Mononuclear cell (primary cell): ENCODE data around the gene GTF2H2C. TPM values are rescaled to one million over a fixed set of nuclear protein-coding genes. Genes with fewer than 3 reads are reported as not detected.
"Not testable (repeated sequence)": the region's sequence is repeated elsewhere in the genome, so short reads cannot be mapped to it uniquely, and the experiment has no call there.

Experiments used
- H3K27me3 ChIP-seq: 2 replicates; pipeline ENCODE4 v1.6.0; 2011; ENCODE audit warnings: low read length, control low read depth; ENCODE audit not compliant: insufficient read depth
- H3K4me1 ChIP-seq: 2 replicates; pipeline ENCODE4 v1.5.1; 2011; ENCODE audit warnings: mild to moderate bottlenecking, low read length, control low read depth; ENCODE audit not compliant: insufficient read depth
- H3K4me3 ChIP-seq: 2 replicates; pipeline ENCODE4 v1.5.1; 2011; ENCODE audit warnings: mild to moderate bottlenecking, low read length, moderate library complexity
- H3K9me3 ChIP-seq: 2 replicates; pipeline ENCODE4 v1.5.1; 2011; ENCODE audit warnings: low read depth, mild to moderate bottlenecking, control low read depth, low read length
- total RNA-seq: library from RNA; depleted of rRNA; stranded (reverse); fragments of >200 nt; gene quantifications from one replicate; pipeline ENCODE4 v1.2.3, GENCODE V29; 2012

Gene GTF2H2C
- total RNA-seq: 15.3 TPM

DNA sequence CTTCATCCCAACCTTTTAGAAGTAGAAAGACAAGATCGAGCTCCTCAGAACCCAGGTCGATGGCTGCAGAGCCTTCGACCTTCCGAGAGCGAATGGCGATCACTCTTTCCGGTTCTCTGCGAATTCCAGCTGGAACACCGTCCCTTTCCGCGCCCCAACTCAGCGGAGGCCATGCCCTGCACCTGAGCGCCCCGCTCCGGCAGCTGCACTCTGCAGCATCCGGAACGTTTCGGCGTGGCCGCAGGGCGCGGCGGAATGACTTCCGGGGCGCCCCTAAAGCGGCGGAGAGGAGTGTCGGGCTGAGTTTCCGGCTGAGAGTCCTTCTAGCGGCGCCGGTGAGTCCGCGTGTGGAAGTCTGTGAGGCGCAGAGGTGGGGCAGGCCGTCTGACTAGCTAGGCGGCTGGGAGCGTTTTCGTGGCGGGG lies at the start of gene GTF2H2C:
TSS of gene GTF2H2C (plus strand) at position 284 of the 423 bp plus-strand sequence. CDS start 4,942 bp downstream, outside the sequence.
- not testable (repeated sequence) for H3K9me3 ChIP-seq, H3K4me1 ChIP-seq, H3K27me3 ChIP-seq
- peak within 1 kb of the TSS; percentile 31 for H3K4me3 ChIP-seq

GRCh38 chr5:69510694-69511093 lies 49.3 kb upstream of the GTF2H2C start:
- no peaks in the 10 kb centered on the region for H3K9me3 ChIP-seq
- no peak overlapping the region for H3K4me3 ChIP-seq
- no peaks in the 10 kb centered on the region for H3K27me3 ChIP-seq
- H3K4me1 ChIP-seq: peaks cover 5% of the 10 kb centered on the region

- no peaks in the 10 kb centered on the region for H3K27me3 ChIP-seq
- peaks cover 5% of the 10 kb centered on the region for H3K4me1 ChIP-seq
- H3K4me3 ChIP-seq: no peak overlapping the region
- no peaks in the 10 kb centered on the region for H3K9me3 ChIP-seq
Observed at GRCh38 chr5:69512740-69513260, 47.2 kb upstream of the GTF2H2C start.

DNA sequence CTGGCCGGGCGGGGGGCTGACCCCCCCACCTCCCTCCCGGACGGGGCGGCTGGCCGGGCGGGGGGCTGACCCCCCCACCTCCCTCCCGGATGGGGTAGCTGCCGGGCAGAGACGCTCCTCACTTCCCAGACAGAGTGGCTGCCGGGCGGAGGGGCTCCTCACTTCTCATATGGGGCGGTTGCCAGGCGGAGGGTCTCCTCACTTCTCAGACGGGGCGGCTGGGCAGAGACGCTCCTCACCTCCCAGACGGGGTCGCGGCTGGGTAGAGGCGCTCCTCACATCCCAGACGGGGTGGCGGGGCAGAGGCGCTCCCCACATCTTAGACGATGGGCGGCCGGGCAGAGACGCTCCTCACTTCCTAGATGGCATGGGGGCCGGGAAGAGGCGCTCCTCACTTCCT lies 44.4 kb upstream of the GTF2H2C start:
- not testable (repeated sequence) for H3K9me3 ChIP-seq, H3K4me3 ChIP-seq

GRCh38 chr5:69516769-69517168 lies 43.2 kb upstream of the GTF2H2C start:
- Histone ChIP-seq H3K4me1 (no peaks in the 10 kb centered on the region), H3K27me3 (no peaks in the 10 kb centered on the region)

More for the DNA sequence above, 44.4 kb upstream of the GTF2H2C start:
- H3K4me1 ChIP-seq, H3K27me3 ChIP-seq: not testable (repeated sequence)

GRCh38 chr5:69517763-69518212 lies 42.2 kb upstream of the GTF2H2C start:
- H3K4me1 ChIP-seq: no peaks in the 10 kb centered on the region
- no peaks in the 10 kb centered on the region for H3K9me3 ChIP-seq
- H3K27me3 ChIP-seq: no peaks in the 10 kb centered on the region
- H3K4me3 ChIP-seq: no peak overlapping the region

More at GRCh38 chr5:69516769-69517168, 43.2 kb upstream of the GTF2H2C start:
- Histone ChIP-seq H3K4me3 (no peak overlapping the region), H3K9me3 (no peaks in the 10 kb centered on the region)

DNA sequence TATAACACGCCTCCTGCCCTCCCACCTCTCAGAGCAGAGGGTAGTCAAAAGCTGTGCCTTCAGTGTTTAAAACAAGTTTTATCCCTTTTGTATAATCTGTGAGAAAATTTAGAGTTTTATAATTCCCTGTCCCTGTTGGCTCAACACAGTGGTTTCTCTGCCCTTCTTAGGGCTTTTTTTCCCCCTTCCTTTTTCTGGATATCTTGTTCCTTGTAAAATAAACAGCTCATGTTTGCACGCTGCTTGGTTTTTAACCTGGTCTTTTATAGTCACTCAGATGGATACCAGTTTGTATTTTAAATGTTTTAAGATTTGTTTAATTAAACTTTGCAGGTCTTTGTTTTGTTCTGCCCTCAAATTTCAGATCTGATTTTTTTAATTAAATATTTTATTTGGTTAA lies 40.7 kb upstream of the GTF2H2C start:
- Histone ChIP-seq H3K27me3 (no peaks in the 10 kb centered on the region), H3K4me3 (no peak overlapping the region), H3K4me1 (no peaks in the 10 kb centered on the region), H3K9me3 (no peaks in the 10 kb centered on the region)

DNA sequence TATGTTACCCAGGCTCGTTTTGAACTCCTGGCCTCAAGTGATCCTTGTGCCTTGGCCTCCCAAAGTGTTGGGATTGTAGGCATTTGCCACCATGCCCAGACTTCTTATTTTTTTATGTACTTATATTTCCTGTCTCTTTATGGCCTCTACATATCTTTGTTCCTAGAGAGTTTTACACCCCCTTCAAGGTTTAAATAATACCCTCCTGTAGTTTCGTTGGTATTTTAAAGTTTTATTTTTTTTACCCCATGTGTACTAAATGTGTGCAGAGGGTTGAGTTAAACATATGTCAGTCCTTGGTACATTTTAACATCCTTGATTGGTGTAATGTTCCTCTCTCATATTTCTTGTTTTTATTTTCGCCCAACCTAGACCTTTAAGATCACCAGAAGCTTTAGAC lies 38.0 kb upstream of the GTF2H2C start:
- H3K27me3 ChIP-seq: no peaks in the 10 kb centered on the region
- no peaks in the 10 kb centered on the region for H3K9me3 ChIP-seq
- no peak overlapping the region for H3K4me3 ChIP-seq
- H3K4me1 ChIP-seq: no peaks in the 10 kb centered on the region

GRCh38 chr5:69525490-69525889 lies 34.5 kb upstream of the GTF2H2C start:
- H3K27me3 ChIP-seq: no peaks in the 10 kb centered on the region
- H3K4me3 ChIP-seq: no peak overlapping the region
- no peaks in the 10 kb centered on the region for H3K4me1 ChIP-seq
- H3K9me3 ChIP-seq: no peaks in the 10 kb centered on the region

- H3K4me3 ChIP-seq: no peak overlapping the region
- no peaks in the 10 kb centered on the region for H3K27me3 ChIP-seq
- no peaks in the 10 kb centered on the region for H3K9me3 ChIP-seq
- H3K4me1 ChIP-seq: peaks cover 7% of the 10 kb centered on the region
Observed at GRCh38 chr5:69526660-69527059, 33.3 kb upstream of the GTF2H2C start.

DNA sequence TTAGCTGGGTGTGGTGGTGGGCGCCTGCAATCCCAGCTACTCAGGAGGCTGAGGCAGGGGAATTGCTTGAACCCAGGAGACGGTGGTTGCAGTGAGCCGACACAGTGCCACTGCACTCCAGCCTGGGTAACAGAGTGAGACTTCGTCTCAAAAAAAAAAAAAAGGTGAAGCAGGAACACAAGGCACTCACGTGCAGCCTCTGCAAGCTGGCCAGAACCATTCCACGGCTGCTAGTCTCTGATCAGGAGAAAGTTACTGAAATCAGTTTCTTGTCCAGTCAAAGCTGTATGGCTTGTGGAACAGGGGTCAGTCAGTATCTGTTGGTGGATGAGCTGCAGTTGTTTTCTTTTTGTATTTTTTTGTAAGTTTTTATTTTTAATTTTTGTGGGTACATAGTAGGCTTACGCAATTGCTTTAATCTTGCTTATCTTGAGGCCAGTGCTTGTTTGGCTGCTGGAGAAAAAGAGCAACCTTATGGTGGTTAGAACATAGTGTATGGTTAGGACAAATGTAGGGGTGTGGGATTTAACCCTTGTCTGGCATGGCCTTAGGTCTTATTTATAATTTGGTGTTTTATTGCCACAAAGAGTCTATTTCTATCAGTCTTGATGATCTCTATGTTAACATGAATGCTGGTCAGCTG lies 32.7 kb upstream of the GTF2H2C start:
- Histone ChIP-seq H3K4me1 (peaks cover 7% of the 10 kb centered on the region), H3K27me3 (no peaks in the 10 kb centered on the region)

DNA sequence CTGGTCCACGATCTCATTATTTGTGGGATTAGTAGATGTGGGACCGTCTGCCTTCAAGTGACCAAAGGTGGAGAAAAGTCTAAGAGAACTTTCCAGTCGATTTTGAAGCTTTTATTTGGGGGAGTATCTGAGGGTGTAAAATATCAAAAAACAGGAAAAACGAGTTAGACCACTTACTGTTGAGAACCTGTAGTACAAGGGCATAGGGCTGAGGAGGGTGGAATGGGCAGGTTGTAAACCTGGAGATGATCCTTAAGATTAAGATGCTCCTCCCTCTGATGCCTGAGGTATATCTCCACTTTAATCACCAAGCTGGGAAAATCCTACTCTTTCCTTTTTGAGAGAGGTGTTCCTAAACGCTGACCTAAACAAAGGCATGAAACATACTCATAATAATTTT lies 32.0 kb upstream of the GTF2H2C start:
- Histone ChIP-seq H3K4me1 (peaks cover 7% of the 10 kb centered on the region), H3K27me3 (no peaks in the 10 kb centered on the region), H3K9me3 (no peaks in the 10 kb centered on the region), H3K4me3 (no peak overlapping the region)

More for the DNA sequence above, 32.7 kb upstream of the GTF2H2C start:
- Histone ChIP-seq H3K4me3 (no peak overlapping the region), H3K9me3 (no peaks in the 10 kb centered on the region)

DNA sequence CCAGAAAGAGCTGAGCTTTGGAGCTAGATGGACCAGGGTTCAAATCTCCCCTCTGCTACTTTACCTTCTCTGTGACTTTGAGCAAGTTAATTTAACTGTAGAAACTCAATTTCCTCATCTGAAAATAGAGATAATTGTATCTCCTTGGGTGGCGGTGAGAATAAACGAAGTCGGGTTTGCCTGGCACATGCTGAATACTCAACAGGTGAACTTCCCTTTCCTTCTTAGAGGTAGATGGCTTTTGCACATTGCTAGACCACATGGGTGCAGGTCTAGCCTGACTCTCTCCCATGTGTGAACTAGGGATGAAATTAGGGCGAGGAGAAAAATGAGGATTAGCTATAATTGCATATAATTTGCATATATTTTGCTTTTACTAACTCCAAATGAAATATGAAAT lies 31.4 kb upstream of the GTF2H2C start:
- Histone ChIP-seq H3K4me1 (peaks cover 7% of the 10 kb centered on the region), H3K27me3 (no peaks in the 10 kb centered on the region), H3K9me3 (no peaks in the 10 kb centered on the region), H3K4me3 (no peak overlapping the region)

- Histone ChIP-seq H3K4me3 (no peak overlapping the region), H3K4me1 (peaks cover 7% of the 10 kb centered on the region), H3K9me3 (no peaks in the 10 kb centered on the region), H3K27me3 (no peaks in the 10 kb centered on the region)
Observed at GRCh38 chr5:69530561-69531405, 29.2 kb upstream of the GTF2H2C start.

- H3K27me3 ChIP-seq: no peaks in the 10 kb centered on the region
- H3K4me3 ChIP-seq: no peak overlapping the region
- H3K9me3 ChIP-seq: no peaks in the 10 kb centered on the region
- H3K4me1 ChIP-seq: peaks cover 7% of the 10 kb centered on the region
Observed at GRCh38 chr5:69531406-69531801, 28.6 kb upstream of the GTF2H2C start.
